Skeletal muscle tissue (tissue), 4 donors: ENCODE results near the gene ZNF420. TPM values are rescaled to one million over a fixed set of nuclear protein-coding genes. Genes with fewer than 3 reads are reported as not detected.
"Not testable (repeated sequence)": the region's sequence is repeated elsewhere in the genome, so short reads cannot be mapped to it uniquely, and the experiment has no call there.

Experiments
- H3K27ac ChIP-seq: one replicate; pipeline ENCODE4 v1.7.0; 2013; ENCODE audit warnings: mild to moderate bottlenecking, low read depth, low read length, inconsistent platforms
- H3K27me3 ChIP-seq, 3 donors: one replicate each; pipeline ENCODE4 v1.7.0; 2013; ENCODE audit warnings: low read length in 3 of 3; ENCODE audit not compliant: control insufficient read depth in 3 of 3, insufficient read depth in 3 of 3
- H3K36me3 ChIP-seq, 3 donors: one replicate each; pipeline ENCODE4 v1.7.0; 2013; ENCODE audit warnings: low read length in 3 of 3; ENCODE audit not compliant: control insufficient read depth in 3 of 3, insufficient read depth in 3 of 3
- H3K4me1 ChIP-seq, 3 donors: one replicate each; pipeline ENCODE4 v1.7.0; 2013; ENCODE audit warnings: low read length in 3 of 3, mild to moderate bottlenecking in 3 of 3; ENCODE audit not compliant: control insufficient read depth in 3 of 3, insufficient read depth in 3 of 3
- H3K4me3 ChIP-seq, 3 donors: one replicate each; pipeline ENCODE4 v1.7.0; 2013; ENCODE audit warnings: low read length in 3 of 3
- H3K9ac ChIP-seq, 3 donors: one replicate each; pipeline ENCODE4 v1.7.0; 2013; ENCODE audit warnings: low read length in 3 of 3, mild to moderate bottlenecking in 3 of 3, moderate library complexity in 2 of 3, low read depth in 1 of 3
- H3K9me3 ChIP-seq, 3 donors: one replicate each; pipeline ENCODE4 v1.7.0; 2013; ENCODE audit warnings: low read length in 3 of 3; ENCODE audit not compliant: control insufficient read depth in 3 of 3
- total RNA-seq: library from RNA; depleted of rRNA; stranded (reverse); fragments of >200 nt; gene quantifications from one replicate; pipeline ENCODE4 v1.2.3, GENCODE V29; 2014
- donor health status: Osteomylitis.

The ZNF420 gene
- total RNA-seq, 1 donor from 2014 or later, result 29.2 TPM

DNA sequence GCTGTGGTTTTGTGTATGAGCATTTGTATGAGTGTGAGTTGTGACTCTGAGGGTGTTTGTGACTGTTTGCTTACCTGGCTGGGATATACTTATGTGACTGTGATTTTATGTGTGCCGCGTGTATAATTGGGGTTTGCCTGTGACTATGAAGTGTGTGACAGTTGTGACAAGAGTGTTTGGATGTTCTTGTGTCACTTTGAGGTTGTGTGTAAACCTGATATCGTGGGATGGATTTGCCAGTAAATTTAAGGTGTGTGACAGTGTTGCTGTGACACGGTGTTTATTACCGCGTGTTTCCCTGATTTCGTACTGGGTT, 442 bp downstream of the ZNF420 start:
- H3K9me3 ChIP-seq, result peaks cover 3 to 12% (median 6%) of the 10 kb centered on the region in 3 donors
- peak overlapping the region; percentile 89 to 97 (median 90) for H3K9ac ChIP-seq
- H3K27me3 ChIP-seq, result no peaks in the 10 kb centered on the region
- peaks cover 11% of the 10 kb centered on the region in 3 donors for H3K4me1 ChIP-seq
- peak overlapping the region; percentile 87 for H3K27ac ChIP-seq
- H3K36me3 ChIP-seq, result peaks cover 2 to 15% (median 14%) of the 10 kb centered on the region in 3 donors
- H3K4me3 ChIP-seq, result peak overlapping the region; percentile 81 to 99 (median 93)

DNA sequence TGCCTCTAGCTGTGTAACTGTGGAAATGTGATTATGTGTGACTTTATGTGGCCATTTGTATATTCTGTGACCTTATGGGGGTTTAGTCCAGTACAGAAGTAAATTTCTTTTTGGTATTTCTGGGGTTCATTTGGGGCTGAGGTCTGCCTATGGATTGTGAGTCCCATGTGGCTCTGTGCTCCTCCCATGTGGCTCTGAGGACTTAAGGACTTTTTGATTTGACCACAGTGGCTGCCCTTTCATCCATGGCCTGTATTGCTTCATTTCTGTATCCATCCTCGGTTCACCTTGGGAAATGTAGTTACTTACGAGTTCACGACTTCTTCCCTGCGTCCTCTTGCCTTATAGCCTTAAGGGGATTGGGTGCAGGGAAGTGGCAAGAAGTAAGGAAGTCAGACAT, 1.0 kb downstream of the ZNF420 start:
- peaks cover 2 to 16% (median 14%) of the 10 kb centered on the region in 3 donors for H3K36me3 ChIP-seq
- H3K9ac ChIP-seq, result peak overlapping the region; percentile 89 to 97 (median 90)
- peaks cover 11% of the 10 kb centered on the region in 3 donors for H3K4me1 ChIP-seq
- peaks cover 3 to 12% (median 6%) of the 10 kb centered on the region in 3 donors for H3K9me3 ChIP-seq
- peak overlapping the region; percentile 81 to 99 (median 93) for H3K4me3 ChIP-seq
- H3K27ac ChIP-seq, result no peak overlapping the region
- no peaks in the 10 kb centered on the region for H3K27me3 ChIP-seq

DNA sequence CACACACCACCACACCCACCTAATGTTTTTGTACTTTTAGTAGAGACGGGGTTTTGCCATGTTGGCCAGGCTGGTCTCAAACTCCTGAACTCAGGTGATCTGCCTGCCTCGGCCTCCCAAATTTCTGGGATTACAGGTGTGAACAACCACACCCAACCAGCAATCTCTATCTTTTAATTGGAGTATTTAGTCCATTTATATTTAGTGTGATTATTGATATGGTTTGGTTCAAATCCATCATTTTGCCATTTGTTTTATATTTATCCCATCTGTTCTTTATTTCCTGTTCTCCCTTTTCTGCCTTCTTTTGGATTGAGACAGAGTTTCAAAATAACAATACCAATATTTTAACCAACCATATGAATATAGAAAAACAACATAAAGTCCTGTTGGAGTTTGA, 4.1 kb downstream of the ZNF420 start:
- H3K27ac ChIP-seq, result no peak overlapping the region
- H3K9me3 ChIP-seq, result peaks cover 14 to 18% (median 15%) of the 10 kb centered on the region in 3 donors
- H3K27me3 ChIP-seq, result no peaks in the 10 kb centered on the region
- peaks cover 14 to 22% (median 20%) of the 10 kb centered on the region in 3 donors for H3K36me3 ChIP-seq
- H3K9ac ChIP-seq, result no peak overlapping the region
- peak overlapping the region in 1 of 3 donors; percentile 52 for H3K4me3 ChIP-seq
- H3K4me1 ChIP-seq, result peaks cover 9 to 11% (median 11%) of the 10 kb centered on the region in 3 donors

DNA sequence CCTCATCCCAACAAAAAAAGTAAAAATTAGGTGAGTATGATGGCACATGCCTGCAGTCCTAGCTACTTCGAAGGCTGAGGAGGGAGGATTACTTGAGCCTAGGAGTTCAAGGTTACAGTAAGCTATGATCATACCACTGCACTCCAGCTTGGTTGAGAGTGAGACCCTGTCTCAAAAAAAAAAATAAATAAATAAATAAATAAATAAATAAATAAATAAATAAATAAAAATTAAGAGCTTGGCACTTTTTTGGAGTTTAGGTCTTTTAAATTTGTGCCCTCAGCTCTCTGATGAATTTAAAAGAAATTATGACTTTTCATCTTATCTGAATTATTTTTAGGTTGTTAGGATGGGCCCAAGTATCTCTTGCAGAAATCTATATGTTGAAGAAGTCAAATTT, 8.9 kb downstream of the ZNF420 start:
- peaks cover 15 to 26% (median 23%) of the 10 kb centered on the region in 3 donors for H3K9me3 ChIP-seq

DNA sequence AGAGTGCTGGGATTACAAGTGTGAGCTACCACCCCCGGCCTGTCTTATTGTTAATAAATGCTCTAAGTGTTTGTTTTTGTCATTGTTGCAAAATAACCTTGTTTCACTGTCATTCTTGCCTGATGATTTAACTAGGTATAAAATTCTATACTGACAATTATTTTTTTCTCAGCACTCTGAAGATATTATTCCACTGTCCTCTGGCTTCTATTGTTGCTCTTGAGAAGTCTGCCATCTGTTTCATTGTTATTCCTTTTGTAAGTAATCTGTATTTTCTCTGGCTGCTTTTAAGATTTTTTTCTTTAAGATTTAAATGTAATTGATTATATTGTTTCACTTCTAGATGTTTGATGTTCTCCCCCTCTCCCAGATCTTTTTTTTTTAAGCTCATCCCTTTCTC, 17.6 kb downstream of the ZNF420 start:
- H3K4me3 ChIP-seq, result no peak overlapping the region
- peaks cover 54 to 78% (median 74%) of the 10 kb centered on the region in 3 donors for H3K36me3 ChIP-seq
- peaks cover 2 to 36% (median 6%) of the 10 kb centered on the region in 3 donors for H3K9me3 ChIP-seq
- H3K27me3 ChIP-seq, result no peaks in the 10 kb centered on the region
- no peaks in the 10 kb centered on the region for H3K4me1 ChIP-seq
- H3K27ac ChIP-seq, result no peak overlapping the region
- no peak overlapping the region for H3K9ac ChIP-seq

More for the DNA sequence above, 8.9 kb downstream of the ZNF420 start:
- no peaks in the 10 kb centered on the region for H3K27me3 ChIP-seq
- H3K36me3 ChIP-seq, result peaks cover 37 to 50% (median 48%) of the 10 kb centered on the region in 3 donors
- no peak overlapping the region for H3K4me3 ChIP-seq
- H3K9ac ChIP-seq, result no peak overlapping the region
- no peaks in the 10 kb centered on the region for H3K4me1 ChIP-seq
- no peak overlapping the region for H3K27ac ChIP-seq

DNA sequence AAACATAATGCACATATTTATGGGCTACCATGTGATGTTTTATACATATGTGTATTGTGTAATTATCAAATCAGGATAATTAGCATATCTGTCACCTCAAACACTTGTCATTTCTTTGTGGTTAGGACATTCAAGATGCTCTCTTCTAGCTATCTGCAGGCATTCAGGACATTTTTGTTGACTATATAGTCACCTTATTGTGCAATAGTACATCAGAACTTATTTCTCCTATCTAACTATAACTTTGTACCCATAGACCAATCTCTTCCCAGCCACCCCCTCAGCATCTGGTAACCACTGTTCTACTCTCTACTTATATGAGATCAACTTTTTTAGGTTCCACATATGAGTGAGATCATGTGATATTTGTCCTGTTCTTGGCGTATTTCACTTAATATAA, 20.3 kb downstream of the ZNF420 start:
- Histone ChIP-seq H3K9ac (no peak overlapping the region), H3K9me3 (peaks cover 17 to 49% (median 19%) of the 10 kb centered on the region in 3 donors), H3K36me3 (peaks cover 48 to 72% (median 66%) of the 10 kb centered on the region in 3 donors), H3K27me3 (no peaks in the 10 kb centered on the region), H3K4me3 (no peak overlapping the region), H3K4me1 (no peaks in the 10 kb centered on the region), H3K27ac (no peak overlapping the region)

DNA sequence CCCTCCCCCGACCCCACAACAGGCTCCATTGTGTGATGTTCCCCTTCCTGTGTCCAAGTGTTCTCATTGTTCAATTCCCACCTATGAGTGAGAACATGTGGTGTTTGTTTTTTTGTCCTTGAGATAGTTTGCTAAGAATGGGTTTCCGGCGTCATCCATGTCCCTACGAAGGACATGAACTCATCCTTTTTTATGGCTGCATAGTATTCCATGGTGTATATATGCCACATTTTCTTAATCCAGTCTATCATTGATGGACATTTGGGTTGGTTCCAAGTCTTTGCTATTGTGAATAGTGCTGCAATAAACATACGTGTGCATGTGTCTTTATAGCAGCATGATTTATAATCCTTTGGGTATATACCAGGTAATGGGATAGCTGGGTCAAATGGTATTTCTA, 25.9 kb downstream of the ZNF420 start:
- Histone ChIP-seq H3K9me3 (peaks cover 21 to 50% (median 27%) of the 10 kb centered on the region in 3 donors), H3K36me3 (peaks cover 47 to 59% (median 57%) of the 10 kb centered on the region in 3 donors)
- not testable (repeated sequence) for H3K27me3 ChIP-seq, H3K27ac ChIP-seq, H3K4me1 ChIP-seq, H3K9ac ChIP-seq, H3K4me3 ChIP-seq

DNA sequence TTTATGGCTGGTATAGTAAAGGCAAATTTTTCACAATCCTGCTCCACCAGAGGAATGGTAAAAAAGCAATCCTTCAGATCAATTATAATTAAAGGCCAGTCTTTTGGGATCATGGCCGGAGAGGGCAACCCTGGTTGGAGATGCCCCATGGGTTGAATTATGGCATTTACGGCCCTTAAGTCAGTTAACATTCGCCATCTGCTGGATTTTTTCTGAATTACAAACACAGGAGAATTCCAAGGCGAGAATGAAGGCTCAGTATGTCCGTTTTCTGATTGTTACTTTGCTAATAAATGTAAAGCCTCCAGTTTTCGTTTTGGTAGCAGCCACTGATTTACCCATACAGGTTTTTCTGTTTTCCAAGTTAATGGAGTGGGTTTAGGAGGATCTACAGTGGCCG, 33.5 kb downstream of the ZNF420 start:
- peaks cover 52 to 76% (median 72%) of the 10 kb centered on the region in 3 donors for H3K36me3 ChIP-seq
- H3K9ac ChIP-seq, H3K27ac ChIP-seq, H3K4me1 ChIP-seq, H3K27me3 ChIP-seq: not testable (repeated sequence)
- peaks cover 28 to 62% (median 35%) of the 10 kb centered on the region in 3 donors for H3K9me3 ChIP-seq
- peak overlapping the region in 1 of 3 donors; percentile 67 for H3K4me3 ChIP-seq

DNA sequence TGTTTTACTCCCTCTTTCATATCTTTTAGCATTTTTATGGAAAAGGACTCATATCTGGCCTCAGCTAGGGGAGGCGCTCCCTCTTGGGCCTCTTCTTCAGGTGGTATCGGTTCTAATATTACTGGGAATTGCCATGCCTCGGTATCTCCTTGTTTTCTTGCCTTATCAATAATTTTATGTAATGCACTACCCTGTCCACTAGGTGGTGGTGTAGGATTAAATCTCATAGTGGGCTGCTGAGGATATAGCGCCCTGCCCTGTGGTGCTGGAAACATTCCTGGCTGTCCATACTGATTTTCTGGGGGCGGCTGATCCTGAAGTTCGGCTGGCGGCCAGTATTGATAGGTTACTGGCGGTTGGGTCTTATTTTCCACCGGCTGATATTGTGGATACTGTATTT, 35.8 kb downstream of the ZNF420 start:
- Histone ChIP-seq H3K9me3 (peaks cover 25 to 46% (median 30%) of the 10 kb centered on the region in 3 donors), H3K9ac (no peak overlapping the region), H3K4me1 (no peaks in the 10 kb centered on the region), H3K27me3 (no peaks in the 10 kb centered on the region), H3K4me3 (peak overlapping the region in 2 of 3 donors; percentile 38 to 43), H3K36me3 (peaks cover 37 to 55% (median 52%) of the 10 kb centered on the region in 3 donors), H3K27ac (no peak overlapping the region)

DNA sequence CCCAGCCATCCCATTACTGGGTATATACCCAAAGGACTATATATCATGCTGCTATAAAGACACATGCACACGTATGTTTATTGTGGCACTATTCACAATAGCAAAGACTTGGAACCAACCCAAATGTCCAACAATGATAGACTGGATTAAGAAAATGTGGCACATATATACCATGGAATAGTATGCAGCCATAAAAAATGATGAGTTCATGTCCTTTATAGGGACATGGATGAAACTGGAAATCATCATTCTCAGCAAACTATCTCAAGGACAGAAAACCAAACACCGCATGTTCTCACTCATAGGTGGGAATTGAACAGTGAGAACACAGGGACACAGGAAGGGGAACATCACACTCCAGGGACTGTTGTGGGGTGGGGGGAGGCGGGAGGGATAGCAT, 43.9 kb downstream of the ZNF420 start:
- H3K27ac ChIP-seq, H3K4me3 ChIP-seq, H3K9ac ChIP-seq, H3K27me3 ChIP-seq, H3K36me3 ChIP-seq, H3K4me1 ChIP-seq: not testable (repeated sequence)
- H3K9me3 ChIP-seq, result peaks cover 13 to 34% (median 22%) of the 10 kb centered on the region in 3 donors
